ENCODE data around the gene PIGM.

- TF ChIP-seq CTCF (conservative IDR thresholded peaks at IDR 0.05; ENCODE audit: low read depth in 2 of 2), result no peak
- no peak for TF ChIP-seq EZH2phosphoT487 (IDR thresholded peaks at IDR 0.05; ENCODE audit: unreplicated experiment)
- TF ChIP-seq JUNB (IDR thresholded peaks at IDR 0.05; ENCODE audit: unreplicated experiment), result no peak
- no peak for TF ChIP-seq ZNF114 (CRISPR knock-in tag; IDR thresholded peaks at IDR 0.05)
These were observed 6.5 kb downstream of the PIGM start for GRCh38 chr1:160025314-160025713.

Measured in GM23338 (cell line).